CD4-positive, alpha-beta T cell treated with Interleukin-21 for 1 hour (primary cell): Measurements from ENCODE around the gene VPS26C.

Experiments
- DNase-seq: peaks from one replicate; pipeline ENCODE4 v3.0.0-alpha.2; 2020

Gene VPS26C

DNA sequence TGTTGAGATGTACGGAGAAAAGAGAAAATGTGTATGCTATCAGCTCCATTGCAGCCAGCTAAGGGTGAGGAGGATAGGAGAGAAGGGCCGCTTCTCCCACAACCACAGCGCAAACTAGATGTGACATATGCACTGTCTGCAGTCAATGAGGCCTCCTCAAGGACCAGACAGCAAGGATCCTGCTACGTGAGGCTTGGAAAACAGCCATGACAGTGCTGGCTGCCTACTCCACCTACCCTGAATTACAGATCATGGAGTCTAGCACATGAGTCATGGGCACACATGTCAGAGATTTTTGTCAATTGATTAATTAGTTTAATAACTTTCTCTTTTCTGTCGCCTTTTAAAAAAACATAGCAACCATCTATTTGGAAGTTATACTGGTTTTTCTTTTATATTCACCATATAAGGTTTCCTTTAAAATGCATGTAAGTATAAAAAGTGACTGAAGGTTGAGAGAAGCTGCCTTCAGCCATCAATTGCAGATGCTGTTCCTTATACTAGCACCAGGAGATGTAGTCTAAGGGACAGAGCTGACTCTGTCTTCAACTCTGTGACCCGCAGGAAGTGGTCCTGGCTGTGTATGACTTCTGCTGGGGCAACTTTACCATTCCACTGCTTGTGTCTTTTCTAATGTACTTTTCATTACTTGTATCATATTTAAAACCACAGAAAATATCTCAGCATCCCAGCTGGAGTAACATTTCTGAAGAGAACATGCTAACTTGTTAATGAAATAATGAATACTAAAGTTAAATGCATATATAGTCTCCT, 3.1 kb downstream of the VPS26C start:
- DNase-seq: no peak

DNA sequence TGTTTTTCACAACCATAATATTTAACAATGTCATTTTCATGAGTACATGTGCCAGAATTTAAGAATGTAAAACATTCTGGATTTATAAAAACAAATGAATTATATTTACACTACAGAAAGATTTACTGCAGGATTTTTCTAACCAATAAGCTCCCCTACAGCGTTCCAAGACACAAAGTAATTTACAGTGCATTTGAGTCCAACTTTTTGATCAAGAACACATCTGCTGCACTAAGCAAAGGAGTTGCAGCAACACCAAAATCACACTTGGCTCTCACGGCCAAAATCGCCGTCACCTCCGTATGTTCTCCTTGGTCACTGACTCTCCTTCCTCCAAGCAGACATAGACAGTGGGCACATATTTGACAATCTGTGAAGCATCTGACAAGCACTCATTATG, 7.7 kb downstream of the VPS26C start:
- DNase-seq: no peak

DNA sequence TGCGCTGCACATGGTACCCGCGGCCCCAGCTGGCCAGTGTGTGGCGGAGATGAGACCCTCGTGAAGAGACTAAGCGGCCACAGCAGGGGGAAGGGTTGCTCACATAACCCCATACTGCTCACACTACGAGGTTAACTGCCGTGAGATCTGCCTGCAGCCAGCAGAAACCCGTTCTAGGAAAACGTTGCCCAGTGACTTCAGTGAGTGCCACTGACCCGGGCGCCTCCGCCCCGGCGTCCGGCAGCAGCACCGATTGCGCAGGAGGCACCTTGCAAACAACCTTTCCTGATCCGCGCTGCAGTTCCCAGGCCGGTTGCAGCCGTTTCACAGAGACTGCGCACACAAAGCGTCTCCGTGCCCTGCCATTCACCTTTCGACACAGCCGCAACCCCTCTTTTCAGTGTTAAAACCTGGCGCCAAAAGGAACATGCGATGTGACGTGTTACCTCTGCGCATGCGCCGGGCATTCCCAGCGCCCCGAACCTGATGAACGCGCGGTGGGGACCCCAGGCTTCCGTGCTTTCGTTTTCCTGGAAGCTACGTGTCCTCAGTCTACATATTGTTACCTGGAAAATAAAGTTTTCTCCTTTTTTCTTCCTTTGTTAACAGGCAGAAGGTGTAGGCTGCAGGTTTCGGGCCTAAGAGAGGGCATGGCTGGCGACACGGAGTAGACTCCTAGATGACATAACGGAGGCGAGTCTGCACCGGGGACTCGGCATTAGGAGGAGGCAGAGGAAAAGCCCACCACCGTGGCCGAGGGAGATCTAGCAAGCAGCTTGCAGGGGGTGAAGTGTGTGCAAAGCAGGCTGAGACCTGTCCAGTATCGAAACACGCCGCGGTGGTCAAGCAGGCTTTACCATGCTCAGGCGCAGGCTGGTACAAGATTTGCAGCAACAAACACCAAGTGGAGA, 8.9 kb downstream of the VPS26C start:
- peak; percentile 83 for DNase-seq

GRCh38 chr21:37257511-37257966, 9.6 kb downstream of the VPS26C start:
- DNase-seq: peak; percentile 37

DNA sequence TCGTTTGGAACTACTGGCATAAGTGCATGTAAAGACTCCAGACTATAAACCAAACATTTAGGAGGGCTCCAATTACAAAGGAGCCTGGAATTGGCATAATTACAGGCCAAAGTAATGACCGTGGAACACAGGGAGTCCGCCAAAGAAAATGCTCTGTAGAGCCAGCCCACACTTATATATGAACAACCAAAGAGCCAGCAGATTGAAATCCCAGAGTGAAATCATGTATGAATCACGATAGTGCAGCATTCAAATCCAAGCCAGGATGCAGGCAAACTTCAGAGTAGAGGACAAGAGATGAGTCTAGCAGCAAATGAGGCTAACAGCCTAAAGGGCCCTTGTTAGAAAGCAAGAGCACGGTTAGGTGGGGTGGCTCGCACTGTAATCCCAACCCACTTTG, 13.1 kb downstream of the VPS26C start:
- no peak for DNase-seq

DNA sequence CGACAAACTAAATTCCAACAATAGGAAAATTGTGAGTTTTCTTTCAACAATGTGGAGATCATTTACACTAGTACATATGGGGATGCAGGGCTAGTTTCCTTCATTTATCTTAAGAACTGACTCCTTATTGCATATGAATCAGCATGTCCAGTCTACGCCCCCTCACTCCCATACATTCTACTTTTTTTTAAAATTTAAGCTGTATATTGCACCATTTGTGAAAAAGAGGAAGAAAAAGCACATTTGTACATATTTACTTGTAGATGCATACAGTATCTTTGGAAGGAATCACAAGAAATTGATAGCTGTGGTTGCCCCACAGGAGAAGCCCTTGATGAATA, 15.9 kb downstream of the VPS26C start:
- no peak for DNase-seq

DNA sequence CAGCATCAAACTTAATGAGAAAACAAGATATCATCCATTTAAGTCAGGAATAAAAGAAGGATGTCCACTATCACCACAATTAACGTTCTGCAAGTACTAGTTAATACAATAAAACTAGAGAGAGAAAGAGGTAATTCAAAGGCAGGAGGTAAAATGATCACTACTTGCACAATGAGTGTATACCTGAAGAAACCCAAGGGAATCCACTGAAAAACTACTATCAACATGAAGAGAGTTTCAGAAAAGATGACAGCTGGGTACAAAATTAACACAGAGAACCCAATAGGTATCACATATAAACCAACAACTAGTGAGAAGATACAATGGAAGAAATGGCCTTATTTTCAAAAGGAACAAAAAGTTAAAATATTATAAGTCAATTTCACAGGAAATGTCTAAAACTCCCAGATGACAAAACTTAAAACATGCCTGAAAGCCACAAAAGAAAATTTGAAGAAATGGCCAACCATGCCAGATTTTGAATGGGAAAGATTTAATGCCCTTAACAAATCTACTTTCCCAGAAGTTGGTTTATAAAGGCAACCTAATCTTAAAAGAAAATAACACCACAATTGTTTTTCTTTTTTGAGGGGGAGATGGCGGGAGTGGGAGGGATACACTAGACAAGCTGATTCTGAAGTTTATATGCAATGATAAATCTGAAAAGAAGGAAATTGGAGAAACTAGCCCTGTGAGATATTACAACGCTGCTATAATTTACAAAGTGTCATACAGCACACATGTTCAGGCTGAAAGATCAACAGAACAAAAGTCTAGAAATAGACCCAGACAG, 17.8 kb downstream of the VPS26C start:
- DNase-seq: no peak

DNA sequence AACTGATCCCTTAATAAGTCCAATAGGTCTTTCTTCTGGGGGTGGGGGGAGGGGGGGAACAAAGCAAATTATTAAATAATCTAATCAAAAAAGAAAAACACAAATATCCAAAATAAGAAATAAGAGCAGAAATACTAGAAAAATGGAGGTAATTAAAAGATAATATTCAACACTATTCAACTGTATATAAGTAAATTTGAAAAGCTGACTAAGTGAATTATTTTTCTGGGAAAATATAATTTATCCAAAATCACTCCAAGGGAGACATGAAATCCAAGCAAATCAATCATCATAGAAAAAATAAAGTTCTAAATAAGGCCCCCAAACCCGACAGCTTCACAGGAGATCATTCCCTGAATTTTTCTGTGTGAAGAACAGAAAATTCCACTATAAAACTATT, 18.8 kb downstream of the VPS26C start:
- no peak for DNase-seq

DNA sequence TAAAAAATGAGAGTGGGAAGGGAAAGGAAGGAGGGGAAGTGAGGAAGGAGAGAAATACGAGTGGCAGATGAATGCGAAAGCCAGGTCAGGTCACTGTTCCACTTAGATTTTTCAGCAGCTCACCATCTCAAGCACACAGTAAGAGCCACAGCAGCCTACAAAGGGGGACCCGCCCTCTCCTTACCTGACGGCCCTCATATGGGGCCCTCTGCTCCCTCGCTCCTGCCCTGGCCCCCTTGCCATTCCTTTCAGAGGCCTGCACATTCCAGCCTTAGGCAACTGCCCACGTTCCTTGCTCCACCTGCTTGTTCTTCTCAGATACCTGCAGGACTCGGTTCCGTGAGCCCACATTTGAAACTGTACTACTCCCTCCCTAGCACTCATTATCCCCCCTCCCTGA, 22.0 kb downstream of the VPS26C start:
- DNase-seq: no peak

DNA sequence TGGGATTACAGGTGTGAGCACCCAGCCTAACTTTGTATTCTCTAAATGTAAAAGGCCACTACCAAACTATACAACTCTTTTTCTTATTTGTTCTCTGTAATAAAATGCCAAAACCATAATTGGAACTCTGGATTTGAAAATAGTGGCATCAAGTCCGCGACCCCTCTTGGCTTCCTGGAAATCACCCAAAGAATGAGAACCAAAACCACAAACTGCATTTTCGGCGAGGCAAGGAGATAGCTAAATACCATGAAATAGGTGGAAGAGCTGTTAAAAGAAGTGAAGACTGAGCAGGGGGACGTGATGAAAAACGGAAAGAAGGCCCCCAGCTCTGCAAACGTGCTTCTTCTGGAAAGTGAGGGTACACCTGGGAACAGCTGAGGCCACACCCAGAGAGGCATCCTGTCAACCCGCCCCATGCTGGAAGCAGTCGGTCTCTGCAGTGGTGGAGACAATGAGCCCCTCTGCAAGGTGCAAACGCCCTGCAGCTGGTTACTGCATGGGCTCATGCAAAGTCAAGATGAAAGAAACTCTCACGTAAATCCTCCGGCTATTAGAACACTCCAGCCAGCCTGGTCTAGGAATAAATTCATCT, 22.5 kb downstream of the VPS26C start:
- no peak for DNase-seq

- DNase-seq: no peak
These were observed 23.2 kb downstream of the VPS26C start for GRCh38 chr21:37243961-37244360.

DNA sequence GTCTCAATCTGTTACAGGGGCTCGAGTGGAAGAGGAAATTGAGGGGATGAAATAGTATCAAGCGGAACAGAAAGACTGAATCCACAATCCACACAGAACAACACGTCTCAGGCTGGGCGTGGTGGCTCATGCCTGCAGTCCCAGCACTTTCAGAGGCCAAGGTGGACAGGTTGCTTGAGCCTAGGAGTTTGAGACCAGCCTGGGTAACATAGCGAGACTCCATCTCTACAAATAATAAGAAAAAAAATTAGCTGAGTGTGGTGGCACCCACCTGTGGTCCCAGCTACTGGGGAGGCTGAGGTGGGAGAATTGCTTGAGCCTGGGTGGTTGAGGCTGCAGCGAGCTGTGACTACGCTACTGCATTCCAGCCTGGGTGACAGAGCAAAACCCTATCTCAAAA, 25.7 kb downstream of the VPS26C start:
- DNase-seq: no peak

DNA sequence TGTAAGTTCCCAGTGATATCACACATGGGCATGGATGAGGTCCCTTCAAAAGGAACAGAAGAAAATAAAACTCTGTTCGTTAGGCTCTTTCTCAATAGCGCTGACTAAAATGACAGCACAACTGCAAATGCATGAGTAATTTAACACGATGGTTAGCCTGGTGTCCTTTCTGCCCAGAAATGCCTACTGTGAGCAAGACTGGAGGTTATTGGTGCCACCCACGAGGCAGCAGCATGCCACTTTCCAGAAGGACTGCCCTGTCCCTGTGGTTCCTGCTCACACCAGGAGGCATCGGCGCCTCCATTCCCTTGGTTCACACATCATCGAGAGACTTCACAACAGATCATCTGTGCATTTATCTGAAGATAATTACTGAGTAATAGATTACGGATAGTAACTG, 26.2 kb downstream of the VPS26C start:
- DNase-seq: no peak

DNA sequence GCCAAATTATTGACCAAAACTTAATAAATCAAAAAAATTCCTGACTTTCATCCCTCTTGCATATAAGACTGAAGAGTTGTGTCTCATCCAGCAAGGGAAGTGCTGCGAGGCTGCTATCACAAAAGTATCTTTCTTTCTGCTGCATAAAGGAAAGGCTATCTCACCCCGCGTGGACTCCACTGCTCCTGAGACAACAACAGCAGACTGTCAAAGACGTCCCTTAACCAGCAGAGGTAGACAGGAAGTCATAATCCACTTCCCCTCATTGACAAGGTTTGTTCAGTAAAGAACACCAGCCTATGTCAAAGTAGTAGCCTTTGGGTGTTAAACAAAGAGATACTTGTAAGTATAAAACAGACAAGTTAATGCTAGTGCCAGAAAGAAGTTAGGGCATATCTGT, 29.4 kb downstream of the VPS26C start:
- DNase-seq: peak; percentile 8

DNA sequence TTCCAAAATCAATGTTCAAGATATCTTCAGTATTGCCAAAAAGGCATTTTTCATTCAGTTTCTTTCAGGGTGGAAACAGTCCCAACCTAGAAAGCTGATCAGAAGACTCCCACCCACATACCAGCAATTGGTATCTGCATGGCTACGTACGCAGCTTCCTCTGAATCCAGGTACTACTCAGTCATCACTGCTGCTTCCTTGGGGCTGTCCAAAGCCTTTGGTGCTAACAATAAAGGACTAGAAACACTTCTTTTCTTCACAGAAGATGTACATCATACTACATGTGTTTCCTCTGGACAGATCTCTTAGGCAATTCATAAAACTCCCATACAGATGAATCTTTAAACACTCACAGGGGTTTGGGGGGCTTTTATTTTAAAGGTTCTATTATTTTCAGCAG, 29.8 kb downstream of the VPS26C start:
- no peak for DNase-seq

- no peak for DNase-seq
These were observed 33.5 kb downstream of the VPS26C start for GRCh38 chr21:37233551-37234146.

GRCh38 chr21:37232274-37233018, 34.7 kb downstream of the VPS26C start:
- DNase-seq: no peak

DNA sequence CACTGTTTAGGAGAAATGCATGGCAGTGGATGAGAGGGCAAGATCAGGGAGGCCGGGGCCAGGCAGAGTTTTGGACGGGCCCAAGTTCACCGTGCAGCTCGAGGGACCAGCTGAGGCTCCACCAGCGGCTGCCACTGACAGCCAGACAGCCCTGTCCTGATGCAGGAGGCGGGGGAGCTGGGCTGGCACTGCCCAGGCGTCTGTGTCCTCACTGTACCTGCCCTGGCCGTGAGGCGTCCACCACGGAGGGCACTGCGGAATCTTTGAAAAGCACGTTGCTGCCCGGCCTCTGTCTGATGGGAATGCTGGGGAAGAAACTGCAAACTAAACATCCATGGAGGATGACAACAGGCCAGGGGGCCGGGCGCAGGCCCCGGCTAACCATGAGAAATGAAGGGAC, 35.5 kb downstream of the VPS26C start:
- no peak for DNase-seq

- DNase-seq: no peak
These were observed 35.9 kb downstream of the VPS26C start for GRCh38 chr21:37231249-37231645.

- DNase-seq: no peak
These were observed 36.4 kb downstream of the VPS26C start for GRCh38 chr21:37230632-37231248.

GRCh38 chr21:37228003-37228400, 39.1 kb downstream of the VPS26C start:
- no peak for DNase-seq
